CD4-positive, alpha-beta T cell treated with Interferon gamma for 1 hour (primary cell): Measurements from ENCODE around the gene CACNA1B.

ENCODE experiments used
- DNase-seq: peaks from one replicate; pipeline ENCODE4 v3.0.0-alpha.2; 2020

CACNA1B gene

DNA sequence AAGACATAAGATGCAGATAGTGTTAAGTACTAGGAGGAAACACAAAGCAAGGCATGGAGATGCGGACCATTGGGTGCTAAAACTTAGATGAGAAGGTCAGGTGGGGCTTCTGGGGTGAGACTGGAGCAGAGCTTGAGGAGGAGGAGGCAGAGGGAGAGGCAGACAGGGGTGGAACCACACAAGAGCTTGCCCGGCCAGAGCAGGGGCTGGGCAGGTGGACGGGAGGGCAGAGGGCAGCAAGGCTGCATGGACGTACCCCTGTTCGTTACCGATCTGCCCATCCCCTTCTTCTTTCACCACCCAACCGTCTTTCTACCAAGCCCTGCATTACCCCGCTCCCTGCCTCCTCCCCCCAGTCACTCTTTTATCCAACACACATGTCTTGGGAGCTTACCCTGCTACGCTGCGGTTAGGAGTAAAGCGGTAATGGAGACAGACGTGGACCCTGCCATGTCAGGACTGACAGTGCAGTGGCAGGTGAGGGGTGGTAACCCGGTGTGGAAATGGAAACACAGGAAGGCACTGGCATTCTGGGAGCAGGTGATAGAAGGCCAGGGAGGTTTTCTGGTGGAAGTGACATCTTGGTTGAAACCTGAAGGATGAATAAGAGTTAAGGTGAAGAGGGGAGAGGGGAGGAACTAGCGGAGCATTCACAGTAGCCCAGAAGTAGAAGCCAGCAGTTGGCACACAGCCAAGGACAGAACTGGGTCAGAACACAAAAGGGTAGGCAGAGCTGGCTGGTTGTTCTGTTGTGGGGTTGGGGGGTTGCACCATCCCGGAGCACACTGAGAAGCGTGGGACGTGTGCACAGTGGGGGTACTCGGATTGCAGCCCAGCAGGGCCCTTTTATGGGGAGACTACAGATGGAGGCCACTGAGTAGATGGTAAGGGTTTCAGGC, 167.2 kb downstream of the CACNA1B start:
- no peak for DNase-seq

DNA sequence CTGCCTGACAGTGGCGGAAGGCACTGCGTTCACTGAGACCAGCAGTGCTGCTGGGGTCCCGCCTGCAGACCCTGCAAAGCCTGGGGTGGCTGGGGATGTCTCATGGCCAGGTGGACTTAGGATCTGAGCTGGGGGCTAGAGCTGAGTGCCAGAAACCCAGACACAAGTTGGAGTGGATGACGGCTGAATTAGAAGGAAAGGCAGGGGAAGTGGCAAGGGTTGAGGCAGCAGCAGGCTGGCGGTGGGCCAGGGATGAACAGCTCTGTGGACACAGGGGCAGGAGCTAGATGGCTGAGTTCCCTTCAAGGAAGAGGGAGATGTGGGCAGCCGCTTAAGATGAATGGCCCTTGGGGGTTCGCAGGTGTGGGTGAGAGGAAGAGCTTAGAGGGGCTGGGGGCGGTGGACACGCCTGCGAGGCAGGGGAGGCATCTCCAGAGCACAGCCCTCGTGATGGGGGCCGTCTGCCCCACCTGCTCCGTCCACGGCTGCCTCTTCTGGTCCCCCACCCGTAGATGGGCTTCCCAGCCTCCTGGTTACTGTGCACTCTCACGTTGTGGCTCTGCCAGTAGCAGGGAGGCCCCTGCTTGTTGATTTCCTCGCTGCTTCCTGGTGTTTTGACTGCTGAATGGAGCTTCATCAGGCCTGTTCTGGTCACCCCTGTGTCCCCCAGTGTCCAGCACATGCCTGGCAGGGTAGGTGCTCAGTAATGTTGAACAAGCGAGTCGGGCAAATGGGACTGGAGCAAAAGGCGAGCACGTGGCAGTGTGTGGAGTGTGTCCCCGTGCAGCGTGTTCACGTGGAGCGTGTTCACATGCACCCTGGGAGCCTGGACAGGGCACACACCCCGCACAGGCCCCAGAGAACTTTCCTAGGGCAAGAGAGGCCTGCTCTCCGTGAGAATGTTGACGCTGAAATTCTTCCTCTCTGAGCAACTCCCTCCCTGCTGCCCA, 168.2 kb downstream of the CACNA1B start:
- no peak for DNase-seq

DNA sequence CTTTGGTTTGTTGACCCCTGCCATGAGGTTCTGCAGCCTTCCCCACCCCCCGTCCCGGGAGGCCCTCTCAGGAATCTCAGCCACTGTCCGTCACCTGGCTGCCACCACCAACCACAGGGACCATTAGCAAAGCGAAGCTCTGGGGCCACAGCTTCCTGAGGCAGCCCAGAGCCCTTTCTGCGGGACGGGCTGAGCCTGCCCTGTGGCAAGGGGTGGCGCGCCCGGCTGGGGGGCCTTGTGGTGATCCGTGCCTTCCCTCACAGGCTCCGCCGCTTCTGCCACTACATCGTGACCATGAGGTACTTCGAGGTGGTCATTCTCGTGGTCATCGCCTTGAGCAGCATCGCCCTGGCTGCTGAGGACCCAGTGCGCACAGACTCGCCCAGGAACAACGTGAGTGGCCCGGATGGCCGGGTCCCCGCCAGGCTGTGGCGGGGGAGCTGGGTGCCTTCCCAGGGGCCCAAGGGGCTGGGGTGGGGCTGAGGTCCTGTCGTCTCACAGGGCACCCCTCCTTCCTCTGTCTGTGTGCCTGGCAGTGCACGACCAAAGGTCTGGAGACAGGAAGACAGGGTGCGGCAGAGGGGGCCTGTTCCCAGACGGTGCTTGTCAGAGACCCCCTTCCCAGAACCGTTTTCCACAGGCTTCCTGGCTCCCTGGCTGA, 169.2 kb downstream of the CACNA1B start:
- no peak for DNase-seq

DNA sequence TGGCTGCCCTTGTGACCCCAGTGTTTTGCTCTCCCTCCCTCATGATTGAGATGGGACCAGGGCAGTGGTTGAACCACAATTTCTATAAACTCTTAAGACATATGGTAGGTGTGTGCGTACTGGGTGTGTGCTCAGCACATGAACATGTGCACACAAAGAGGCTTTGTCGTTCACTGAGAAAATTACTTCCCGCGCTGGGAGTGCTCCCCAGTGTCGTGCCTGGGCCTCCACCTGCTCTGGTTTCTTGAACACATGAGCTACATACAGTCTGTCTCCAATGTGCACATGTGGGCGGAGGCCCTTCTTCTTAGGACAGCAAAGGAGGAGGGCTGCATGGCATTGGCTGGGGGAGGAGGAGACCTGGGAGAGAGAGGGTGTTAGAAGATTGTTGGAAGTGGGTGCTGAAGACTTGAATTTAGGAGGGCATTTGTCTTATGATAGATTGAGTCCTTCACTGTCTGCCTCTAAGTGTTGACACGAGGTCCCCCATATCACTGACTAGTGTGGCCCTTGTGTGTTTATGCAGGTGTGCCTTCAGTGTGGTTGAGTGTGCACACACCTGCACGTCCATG, 170.0 kb downstream of the CACNA1B start:
- DNase-seq = no peak

DNA sequence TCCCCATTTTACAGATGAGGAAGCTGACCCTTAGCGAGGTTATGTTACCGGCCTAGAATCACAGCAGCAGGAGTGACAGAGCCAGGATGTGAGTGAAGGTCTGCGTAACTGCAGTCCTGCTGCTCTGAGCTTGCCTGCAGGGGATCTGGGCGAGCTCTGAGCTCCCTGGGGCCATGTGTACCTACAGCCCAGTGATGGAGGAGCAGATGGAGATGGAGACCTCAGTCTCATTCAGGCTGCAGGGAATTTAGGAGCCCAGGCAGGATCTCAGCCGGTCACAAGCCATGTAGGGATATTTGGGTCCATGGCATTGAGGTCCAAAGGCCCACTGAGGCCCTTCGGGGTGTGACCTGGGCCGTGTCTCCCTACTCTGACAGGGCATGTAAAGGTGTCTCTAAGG, 170.6 kb downstream of the CACNA1B start:
- DNase-seq = no peak

DNA sequence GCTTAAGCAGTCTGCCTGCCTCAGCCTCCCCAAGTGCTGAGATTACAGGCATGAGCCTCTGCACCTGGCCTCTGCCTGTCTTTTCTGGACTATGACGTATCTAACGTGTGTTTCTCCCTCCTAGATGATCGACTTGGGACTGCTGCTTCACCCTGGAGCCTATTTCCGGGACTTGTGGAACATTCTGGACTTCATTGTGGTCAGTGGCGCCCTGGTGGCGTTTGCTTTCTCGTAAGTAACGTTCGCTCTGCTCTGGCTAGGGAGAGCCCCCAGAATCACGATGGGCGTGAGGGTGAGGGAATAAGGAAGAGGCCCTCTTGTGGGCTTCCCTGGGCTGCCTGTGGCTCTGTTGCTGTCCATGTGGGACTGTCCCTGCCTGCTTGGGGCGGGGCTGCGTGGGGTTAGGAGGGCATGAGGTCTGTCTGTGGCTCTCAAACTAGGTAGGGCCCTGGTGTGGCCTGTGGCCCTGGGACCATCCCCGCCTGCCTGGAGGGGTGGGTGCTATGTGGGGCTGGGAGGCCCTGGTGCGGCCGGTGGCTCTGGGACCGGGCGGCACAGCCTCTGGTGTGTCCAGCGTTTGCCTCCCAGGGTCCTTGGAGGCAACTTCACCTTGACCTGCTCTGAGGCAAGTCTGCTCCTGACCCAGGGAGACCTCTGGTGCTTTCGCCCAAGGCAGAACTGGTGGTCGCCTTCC, 171.7 kb downstream of the CACNA1B start:
- DNase-seq = no peak

DNA sequence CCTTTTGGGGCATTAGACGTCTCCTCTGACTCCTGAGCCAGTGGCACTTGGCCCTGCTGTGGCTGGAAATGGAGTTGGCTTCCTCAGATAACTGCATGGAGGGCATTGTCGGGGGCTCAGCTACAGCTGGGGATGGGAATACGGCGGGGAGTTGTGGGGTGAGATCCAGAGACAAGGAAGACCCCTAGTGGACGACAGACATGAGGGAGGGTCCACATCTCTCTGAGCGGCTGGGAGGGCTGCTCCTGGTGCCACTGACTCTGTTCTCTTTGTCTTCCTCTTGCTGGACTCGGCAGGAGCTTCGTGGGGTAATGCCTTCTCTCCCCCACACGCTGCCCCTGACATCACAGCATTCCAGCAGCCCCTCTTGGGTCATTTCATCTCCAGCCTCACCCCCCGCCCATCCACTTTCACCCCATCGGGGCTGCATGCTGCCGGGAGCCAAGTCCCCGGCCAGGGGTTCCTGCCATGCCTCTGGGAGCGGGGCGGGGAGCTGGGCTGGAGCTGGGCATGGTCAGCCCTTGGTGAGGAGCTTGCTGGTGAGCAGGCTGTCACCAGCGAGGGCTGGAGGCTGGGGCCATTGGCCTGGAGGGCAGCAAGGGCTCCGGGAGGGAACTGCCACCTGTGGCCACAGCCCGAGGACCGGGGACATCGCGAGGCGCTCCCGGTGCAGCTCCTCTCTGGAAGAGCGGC, 172.3 kb downstream of the CACNA1B start:
- no peak for DNase-seq

DNA sequence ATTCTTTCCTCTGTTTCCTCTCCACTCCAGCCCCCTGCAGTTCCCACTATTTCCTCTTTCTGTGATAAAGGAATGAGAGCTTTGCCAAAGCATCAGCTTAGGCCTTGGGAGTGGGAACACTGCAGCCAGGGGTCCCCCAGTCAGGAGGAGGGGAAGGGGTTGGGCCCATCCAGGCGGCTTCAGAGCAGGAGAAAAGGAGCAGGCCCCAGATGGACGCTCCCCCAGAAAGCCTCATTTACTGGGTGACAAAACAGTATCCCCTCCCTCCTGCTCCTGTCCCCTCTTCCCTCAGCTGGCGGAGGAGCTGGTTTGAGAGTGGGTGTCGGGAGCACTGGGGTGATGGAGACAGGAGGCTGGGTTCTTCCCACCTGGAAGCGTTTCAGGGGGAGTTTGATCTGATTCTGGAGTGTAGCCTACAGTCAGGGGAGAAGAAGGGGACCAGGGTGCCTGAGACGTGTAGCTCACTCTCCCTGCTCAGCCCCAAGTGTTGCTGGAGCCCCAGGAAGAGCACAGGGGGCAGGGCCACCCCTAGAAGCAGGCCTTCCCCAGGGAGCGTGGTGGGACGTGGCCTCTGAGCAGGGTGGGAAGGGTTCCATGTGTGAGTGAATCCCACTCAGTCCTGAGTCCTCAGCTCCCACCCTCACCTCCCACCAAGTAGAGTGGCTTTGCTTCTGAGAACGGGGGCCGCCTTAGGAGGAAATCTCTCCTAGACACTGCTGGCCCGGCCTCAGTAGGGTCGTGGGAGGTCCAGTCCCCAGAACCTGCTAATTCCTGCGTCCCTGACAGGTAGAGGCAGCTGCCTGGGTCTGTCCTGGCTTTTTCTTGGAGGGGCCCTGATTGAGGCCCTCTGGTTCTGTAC, 173.1 kb downstream of the CACNA1B start:
- no peak for DNase-seq

DNA sequence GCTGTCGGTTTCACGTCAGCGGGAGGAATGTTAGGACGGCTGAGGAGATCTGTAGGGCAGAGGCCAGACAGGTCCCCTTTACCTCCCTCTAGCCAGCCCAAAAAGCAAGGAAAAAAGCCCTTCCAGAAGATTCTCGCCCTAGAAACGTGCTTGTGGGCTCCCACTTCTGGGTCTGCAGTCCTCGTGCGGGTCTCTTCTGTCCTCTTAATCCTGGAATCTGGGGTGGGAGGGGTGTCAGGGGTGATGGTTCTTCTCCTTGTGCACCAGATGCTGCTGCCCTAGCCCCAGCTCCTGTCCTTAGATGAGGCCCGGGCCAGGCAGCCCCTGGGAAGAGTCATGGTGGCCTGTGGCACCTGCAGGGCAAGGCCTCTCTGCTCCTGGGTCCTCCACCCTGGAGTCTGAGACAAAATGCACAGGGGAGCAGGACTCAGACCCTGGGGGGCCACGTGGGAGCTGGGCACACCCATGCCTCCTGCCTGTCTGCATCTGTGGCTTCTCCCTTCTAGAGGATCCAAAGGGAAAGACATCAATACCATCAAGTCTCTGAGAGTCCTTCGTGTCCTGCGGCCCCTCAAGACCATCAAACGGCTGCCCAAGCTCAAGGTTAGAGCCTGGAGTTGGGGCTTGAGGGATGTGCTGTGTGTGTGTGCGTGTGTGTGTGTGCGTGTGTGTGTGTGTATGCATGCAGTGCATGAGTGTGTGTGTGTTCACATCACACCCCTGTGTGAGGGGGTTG, 174.2 kb downstream of the CACNA1B start:
- no peak for DNase-seq

DNA sequence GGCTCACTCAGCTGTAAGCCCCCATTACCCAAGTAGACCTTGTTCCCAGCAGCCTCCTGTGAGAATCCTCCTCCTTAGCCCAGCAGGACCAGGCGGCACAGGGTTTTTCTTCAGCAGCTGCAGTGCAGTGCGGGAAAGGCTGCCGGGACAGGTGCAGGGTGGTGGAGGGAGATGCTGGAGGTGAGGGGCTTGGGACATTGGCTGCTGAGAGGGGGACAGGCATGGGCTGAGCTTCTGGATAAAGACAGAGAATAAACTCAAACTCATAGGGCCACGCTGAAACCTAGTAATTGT, 174.7 kb downstream of the CACNA1B start:
- no peak for DNase-seq

DNA sequence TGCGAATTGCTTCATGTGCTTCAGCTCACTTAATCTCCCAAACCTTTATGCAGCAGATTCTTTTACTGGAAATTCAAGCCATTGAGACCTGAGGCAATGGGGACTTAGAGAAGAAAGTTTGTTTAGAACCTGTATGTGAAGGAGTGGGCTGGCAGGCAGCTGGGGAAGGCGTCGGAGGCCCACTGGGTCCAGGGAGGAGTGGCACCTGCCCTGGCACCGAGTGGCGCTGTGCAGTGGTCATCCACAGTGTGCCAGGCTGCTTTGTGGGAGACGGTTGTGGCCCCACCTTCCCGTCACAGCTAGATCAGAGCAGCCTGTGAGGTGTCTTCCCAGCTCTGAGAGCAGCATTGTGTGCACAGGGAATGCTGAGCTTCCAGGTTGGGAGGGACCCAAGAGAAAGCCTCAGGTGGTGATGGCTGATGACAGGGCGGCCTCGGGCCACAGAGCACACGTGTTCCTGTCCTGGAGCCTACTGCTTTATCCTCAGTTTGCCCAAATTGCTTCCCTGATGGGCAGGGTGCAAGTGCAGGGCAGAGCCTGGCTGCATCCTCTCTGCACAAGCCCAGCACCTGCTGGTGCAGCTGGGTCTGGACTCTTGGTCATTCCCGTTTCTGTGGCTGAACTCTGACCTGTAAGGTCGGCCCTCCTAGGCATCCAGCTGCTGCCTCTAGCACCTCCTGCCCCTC, 175.2 kb downstream of the CACNA1B start:
- DNase-seq = no peak

DNA sequence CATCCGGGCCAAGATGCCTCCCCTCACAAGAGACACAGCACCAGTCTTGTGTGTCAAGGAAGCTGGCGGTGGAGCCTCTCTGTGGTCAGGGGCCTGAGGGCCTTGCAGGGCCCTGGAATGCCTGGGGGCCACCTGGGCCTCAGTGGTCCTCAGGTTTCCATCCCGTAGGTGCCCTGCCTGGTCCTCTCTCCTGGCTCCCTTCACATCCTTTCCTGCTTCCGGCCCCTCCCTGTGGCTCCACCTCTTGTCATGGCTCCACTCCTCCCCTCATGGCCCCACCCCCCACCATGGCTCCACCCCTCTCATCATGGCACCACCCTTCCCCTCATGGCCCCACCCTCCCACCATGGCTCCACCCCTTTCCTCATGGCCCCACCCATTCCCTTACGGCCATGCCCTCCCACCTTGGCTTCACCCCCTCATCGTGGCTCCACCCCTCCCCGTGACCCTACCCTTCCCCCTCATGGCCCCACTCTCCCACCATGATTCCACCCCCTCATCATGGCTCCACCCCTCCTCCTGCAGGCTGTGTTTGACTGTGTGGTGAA, 175.8 kb downstream of the CACNA1B start:
- no peak for DNase-seq

DNA sequence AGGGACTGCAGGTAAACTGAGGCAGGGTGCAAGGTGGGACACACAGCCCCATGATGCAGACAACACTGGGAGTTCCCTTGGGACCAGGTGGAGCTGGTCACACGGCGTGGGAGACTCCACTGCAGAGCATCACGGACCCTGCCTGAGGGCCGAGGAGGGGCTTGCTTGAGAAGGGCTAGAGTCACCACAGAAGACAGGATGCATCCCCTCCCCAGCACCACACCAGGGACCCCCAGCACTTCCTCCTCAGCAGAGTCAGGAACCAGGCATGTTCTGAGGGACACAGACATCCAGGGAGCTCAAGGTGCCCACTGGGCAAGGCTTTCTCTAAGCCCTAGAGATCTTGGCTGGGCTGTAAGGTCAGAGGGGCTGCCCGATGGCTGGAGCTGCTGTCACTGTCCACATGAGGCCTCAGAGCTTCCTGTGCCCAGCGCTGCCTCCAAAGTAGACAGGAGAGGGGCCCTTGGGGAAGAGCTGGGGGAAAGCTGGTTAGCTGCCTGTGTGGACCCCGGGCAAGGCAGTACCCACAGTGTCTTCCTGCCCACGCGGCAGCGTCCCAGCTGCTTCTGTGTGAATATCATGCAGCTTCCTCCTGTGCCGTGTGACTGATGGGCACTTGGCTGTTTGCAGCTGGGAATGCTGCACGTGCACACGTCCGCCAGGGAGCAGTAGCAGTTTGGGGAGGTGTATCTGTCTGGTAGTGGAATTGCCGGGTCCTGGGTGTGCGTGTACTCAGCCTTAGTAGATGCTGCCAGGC, 176.6 kb downstream of the CACNA1B start:
- no peak for DNase-seq

DNA sequence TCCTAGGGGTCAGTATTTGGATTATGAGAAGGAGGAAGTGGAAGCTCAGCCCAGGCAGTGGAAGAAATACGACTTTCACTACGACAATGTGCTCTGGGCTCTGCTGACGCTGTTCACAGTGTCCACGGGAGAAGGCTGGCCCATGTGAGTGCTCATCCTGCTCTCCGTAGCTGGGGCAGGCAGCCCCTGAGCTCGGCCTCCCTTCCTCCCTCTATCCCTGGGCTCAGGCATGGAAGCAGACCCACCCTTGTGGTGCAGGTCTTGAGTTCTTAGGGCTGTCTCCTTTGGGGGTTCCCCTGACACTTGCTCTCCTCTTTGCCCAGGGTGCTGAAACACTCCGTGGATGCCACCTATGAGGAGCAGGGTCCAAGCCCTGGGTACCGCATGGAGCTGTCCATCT, 180.1 kb downstream of the CACNA1B start:
- no peak for DNase-seq

DNA sequence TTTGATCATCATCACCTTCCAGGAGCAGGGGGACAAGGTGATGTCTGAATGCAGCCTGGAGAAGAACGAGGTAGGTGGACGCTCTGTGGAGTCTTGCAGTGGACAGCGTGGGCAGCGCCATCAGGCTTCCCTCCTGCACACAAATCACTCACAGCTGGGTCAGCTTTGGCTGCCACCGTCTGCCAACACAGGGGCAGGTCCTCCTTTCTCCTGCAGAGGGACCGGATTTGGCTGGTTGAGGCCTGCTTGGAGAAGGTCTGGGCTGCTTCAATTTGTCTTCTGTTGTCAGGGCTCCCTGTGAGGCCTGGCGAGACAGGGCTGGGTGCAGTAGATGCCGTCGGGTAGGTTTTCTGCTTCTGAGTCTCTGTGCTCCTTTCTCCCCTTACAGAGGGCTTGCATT, 180.6 kb downstream of the CACNA1B start:
- DNase-seq = no peak

DNA sequence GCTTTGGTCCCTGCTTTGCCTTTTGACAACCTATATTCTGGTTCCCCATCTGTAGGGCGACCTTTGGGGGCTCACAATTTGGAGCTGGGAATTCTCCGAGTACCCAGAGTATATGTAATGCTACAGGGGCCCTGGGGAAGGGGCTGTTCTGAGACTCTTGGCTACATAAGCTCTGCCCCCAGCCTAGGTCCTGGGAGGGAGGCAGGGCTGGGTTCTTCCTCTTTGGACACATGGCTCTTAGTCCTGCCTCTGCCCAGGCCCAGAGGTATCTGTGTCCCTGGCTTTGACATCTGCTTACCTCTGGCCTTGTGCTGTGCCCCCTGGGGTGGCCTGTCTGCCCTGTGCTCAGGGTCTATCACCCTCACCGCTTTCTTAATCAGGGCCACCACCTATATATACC, 181.6 kb downstream of the CACNA1B start:
- no peak for DNase-seq

DNA sequence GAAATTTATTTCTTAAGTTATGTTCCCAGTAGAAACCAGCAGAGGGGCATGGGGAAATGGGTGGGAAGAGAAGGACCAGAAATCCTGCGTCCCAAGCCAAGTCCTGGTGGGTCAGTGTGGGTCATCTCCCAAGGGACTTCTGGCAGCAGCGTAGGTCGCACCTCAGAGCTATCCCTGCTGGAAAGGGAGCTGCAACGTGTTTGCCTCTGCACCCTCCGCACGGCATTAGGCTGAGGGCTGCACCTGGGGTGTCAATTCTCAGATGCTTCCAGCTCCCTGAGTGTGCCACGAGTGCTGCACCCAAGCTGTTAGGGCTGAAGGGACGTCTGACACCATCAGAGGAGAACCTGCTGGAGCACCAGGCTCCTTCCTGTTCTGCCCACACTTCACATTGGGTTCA, 182.8 kb downstream of the CACNA1B start:
- no peak for DNase-seq

DNA sequence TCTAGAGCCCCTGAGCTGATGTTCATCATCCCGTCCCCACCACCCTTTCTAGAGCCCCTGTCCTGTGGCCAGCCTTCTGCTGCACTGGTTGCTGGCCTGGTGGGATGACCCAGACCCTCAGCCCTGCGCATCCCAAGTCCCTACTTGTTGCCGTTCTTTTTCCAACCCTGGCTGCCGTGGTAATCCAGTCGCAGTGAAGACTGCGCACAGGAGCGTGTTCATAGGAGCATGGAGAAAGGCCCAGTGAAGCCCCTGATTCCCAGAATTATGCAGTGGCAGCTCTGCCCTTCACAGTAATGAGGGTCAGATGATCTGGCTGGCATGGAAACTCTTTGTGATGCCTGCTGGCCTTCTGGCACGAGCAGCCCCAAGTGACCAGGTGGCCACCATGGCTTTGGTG, 183.3 kb downstream of the CACNA1B start:
- no peak for DNase-seq
